GM21447 (cell line): ENCODE measurements around the gene WDR59.
"Not testable (repeated sequence)": the region's sequence is repeated elsewhere in the genome, so short reads cannot be mapped to it uniquely, and the experiment has no call there.

Source experiments
- ATAC-seq: cut with Tn5 transposase; IDR thresholded peaks from one replicate; pipeline ENCODE4 v1.9.1; 2021; ENCODE audit not compliant: unreplicated experiment

Gene WDR59, protein sequence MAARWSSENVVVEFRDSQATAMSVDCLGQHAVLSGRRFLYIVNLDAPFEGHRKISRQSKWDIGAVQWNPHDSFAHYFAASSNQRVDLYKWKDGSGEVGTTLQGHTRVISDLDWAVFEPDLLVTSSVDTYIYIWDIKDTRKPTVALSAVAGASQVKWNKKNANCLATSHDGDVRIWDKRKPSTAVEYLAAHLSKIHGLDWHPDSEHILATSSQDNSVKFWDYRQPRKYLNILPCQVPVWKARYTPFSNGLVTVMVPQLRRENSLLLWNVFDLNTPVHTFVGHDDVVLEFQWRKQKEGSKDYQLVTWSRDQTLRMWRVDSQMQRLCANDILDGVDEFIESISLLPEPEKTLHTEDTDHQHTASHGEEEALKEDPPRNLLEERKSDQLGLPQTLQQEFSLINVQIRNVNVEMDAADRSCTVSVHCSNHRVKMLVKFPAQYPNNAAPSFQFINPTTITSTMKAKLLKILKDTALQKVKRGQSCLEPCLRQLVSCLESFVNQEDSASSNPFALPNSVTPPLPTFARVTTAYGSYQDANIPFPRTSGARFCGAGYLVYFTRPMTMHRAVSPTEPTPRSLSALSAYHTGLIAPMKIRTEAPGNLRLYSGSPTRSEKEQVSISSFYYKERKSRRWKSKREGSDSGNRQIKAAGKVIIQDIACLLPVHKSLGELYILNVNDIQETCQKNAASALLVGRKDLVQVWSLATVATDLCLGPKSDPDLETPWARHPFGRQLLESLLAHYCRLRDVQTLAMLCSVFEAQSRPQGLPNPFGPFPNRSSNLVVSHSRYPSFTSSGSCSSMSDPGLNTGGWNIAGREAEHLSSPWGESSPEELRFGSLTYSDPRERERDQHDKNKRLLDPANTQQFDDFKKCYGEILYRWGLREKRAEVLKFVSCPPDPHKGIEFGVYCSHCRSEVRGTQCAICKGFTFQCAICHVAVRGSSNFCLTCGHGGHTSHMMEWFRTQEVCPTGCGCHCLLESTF

DNA sequence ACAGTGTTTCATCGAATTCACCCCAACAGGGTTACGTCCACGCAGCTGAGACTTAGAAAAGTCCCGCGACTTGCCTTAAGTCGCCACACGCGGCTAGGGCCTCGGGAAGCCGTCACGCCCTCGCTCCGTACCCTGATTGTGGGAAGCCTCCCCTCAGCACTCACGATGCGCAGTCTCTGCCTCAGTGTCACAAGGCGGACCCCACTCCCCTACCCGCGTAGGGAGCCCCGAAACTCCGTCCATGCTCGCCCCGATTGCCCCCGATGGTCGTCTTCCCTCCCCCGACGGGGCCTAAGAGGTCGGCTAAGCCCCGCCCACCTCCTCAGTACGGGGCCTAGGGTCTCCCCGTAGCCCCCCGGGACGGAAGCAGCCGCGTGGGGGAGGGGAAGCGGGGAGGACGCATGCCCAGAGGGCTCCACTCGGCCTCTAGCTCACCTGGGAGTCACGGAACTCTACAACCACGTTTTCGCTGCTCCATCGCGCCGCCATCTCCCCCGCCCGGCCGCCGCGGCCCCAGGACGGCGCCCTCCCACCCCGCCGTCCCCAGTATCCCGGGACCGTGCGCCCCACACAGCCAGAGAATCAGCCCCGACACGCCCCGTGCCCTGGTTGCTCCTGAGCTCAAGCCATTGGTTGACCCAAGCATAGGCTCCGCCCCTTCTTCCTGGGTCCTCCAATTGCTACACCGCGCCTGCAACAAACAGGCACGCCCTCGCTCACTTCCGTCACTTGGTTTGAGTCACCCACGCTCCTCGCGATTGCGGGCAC lies at the start of gene WDR59:
TSS of gene WDR59 (minus strand) at position 595 of the 768 bp plus-strand sequence. CDS start at position 489, 106 bp downstream.
- ATAC-seq = peak; percentile 100

- no peak for ATAC-seq
Measured at GRCh38 chr16:75032655-75033054, 47.7 kb upstream of the WDR59 start.

DNA sequence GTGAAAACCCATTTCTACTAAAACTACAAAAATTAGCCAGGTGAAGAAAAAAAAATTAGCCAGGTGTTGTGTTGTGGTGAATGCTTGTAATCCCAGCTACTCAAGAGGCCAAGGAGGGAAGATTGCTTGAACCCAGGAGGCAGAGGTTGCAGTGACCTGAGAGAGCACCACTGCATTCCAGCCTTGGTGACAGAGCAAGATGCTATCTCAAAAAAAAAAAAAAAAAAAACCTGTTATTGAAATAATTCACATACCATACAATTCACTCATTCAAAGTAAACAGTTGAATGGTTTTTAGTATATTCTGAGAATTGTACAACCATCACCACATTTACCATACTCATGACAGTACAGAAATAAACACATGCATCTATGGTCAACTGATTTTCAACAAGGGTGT lies 44.9 kb upstream of the WDR59 start:
- no peak for ATAC-seq

- ATAC-seq = no peak
Measured at GRCh38 chr16:75028544-75029135, 43.7 kb upstream of the WDR59 start.

DNA sequence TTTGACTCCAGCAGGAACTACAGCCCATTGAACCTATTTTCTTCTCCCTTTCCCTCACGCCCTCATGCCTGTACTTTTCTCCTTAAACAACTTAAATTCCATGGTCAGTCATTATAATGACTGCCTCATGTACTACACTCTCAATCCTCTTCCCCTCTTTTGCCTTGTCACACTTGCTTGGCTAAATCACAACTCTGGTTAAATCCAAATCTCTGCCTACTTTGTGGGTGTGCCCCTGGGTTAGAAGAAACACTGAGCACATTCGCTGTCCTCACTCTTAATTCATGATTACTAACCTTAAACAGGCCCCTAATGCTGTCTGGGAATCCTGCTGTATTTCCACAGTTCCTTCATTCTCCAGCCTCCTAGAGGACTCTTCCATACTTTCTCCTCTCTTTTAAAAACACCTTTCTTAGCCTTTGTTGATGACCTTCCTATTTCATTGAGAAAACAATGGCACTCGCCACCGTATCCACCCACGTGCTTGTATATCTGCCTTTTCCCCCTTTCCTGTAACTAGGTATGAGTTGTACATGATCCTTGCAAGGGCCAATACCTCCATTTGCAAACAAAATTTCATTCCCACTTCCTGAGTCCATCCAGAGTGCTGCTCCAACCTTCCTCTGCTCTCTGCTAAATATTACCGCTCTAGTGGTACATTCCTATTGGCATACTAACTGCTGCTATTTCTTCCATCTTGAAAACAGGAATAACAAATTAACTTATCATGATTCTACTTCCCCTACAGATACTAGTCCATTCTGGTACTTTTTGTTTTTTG lies 42.8 kb upstream of the WDR59 start:
- no peak for ATAC-seq

DNA sequence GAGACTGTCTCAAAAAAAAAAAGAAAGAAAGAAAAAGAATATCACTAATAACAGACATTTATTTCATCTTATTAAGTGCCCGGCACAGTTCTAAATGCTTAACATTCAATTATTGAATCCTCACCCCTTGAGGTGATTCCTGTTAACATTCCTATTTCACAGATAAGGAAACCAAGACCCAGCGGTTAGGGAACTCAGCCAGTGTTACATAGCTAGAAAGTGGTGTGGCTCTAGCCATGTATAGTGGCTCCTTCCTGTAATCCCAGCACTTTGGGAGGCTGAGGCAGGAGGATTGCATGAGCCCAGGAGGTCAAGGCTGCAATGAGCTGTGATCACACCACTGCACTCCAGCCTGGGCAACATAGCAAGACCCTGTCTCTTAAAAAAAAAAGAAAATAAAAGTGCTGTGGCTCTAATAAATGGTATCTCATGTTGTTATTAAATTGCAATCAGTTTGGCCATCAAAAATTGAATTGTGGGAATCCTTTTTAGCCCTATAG lies 42.0 kb upstream of the WDR59 start:
- ATAC-seq = no peak

DNA sequence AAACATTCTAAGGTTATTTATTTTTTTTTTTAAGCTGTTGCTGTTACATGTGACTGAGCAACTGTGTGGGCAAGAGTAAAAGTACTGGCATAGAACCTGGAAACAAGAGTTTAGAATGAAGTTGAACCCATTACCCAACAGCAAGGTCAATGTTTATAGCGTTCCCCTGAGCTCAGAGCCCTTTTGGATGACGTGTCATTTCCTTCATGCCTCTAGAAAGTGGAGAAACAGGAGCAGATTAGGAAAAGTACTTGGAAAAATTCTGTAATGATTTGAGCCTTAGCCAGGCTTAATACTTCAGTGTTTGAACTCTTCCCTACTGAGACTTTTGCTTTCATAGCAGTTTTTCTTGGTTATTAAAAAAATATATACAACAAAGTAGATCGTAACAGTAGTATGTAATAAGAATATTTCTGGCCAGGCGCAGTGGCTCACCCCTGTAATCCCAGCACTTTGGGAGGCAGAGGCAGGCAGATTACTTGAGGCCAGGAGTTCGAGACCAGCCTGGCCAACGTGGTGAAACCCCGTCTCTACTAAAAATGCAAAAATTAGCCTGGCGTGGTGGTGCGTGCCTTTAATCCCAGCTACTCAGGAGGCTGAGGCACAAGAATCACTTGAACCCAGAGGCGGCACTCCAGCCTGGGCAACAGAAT lies 41.4 kb upstream of the WDR59 start:
- not testable (repeated sequence) for ATAC-seq

DNA sequence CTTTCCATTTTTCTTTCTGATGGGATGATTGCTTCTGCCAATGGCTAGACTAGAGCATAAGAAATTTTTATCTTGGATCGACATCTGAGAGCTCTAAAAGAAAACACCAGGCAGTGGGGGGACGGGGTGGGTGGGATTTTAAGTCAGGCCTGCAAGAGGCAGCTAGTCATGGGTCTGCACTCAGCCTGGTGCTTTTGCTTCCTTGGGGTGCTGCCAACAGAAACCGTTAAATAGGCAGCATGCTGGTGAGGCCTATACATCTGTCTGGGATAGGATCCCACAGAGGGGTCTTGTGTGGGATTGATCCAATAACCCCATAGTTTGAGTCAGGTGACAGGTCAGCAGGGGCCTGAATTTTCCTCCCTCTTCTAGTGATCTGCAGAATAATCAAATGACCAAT lies 40.8 kb upstream of the WDR59 start:
- no peak for ATAC-seq

DNA sequence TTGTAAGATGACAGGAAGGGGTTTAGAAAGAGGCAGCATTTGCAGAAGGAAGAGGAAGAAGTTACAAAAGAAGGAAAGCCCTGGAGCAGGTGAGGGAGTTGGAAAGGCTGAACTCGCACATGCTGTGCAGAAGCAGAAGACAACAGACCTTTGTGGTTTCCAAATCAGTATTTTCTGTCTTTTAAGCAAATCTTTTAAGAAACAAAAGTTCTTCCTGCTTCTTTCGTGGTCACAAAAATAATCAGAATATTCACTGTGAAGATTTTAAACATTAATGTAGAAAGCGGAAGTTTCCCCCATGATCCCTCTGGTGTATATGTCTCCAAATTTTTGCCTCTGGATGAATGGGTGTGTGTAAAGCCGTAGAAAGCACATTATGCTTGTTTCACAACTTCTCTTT lies 39.7 kb upstream of the WDR59 start:
- no peak for ATAC-seq

DNA sequence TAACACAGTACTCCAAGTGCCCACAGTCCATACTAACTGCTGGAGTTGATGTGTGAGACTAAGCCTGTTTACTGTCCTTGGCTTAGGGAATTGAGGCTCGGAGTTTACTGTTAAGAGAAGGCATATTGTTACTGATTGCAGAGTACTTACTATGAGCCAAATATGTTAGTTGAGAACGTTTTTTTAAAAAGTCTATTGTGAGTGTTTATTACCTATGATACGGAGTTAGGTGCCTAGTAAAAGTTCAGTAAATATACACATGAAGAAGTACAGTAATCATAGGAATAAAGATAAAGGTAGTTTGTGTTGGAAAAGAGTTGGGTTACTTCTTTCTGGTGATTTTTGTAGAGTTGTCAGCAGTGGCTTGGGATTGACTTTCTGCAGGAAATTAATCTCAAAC lies 39.3 kb upstream of the WDR59 start:
- ATAC-seq = no peak

GRCh38 chr16:75023009-75023408 lies 38.1 kb upstream of the WDR59 start:
- no peak for ATAC-seq

- ATAC-seq = no peak
Measured at GRCh38 chr16:75022567-75022966, 37.6 kb upstream of the WDR59 start.

GRCh38 chr16:75021410-75021809 lies 36.5 kb upstream of the WDR59 start:
- ATAC-seq = no peak

DNA sequence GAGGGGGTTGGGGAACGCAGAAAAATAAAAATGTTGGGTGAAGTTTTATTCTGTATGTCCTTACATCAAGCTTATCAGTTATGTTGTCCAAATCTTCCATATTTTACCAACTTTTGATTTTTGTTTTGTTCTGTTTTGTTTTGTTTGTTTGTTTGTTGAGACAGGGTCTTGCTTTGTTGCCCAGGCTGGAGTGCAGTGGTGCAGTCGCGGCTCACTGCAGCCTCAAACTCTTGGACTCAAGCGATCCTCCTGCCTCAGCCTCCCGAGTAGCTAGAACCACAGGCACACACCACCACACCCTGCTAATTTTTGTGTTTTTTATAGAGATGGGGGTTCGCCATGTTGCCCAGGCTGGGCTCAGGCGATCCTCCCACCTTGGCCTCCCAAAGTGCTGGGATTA lies 34.7 kb upstream of the WDR59 start:
- no peak for ATAC-seq

DNA sequence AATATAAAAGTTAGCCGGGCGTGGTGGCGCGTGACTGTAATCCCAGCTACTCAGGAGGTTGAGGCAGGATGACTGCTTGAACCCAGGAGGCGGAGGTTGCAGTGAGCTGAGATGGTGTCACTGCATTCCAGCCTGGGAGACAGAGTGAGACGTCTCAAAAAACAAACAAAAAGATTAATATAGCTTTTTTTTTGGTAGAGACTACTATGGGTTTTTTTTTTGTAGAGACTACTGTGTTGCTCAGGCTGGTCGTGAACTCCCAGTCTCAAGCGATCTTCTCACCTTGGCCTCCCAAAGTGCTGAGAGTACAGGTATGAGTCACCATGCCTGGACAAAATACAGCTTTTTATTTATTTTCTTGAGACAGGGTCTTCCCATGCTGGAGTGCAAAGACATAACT lies 34.1 kb upstream of the WDR59 start:
- ATAC-seq = no peak

- ATAC-seq = no peak
Measured at GRCh38 chr16:75017670-75018525, 33.0 kb upstream of the WDR59 start.

- not testable (repeated sequence) for ATAC-seq
Measured at GRCh38 chr16:75016451-75017081, 31.6 kb upstream of the WDR59 start.

- ATAC-seq = no peak
Measured at GRCh38 chr16:75014318-75014717, 29.4 kb upstream of the WDR59 start.
